ENCODE measurements around the gene OR52J3. TPM values are rescaled to one million over a fixed set of nuclear protein-coding genes. Genes with fewer than 3 reads are reported as not detected.

The OR52J3 gene
- total and polyA plus RNA-seq, 2 of the 8 experiments (the other 6 are each of a cell fraction or from before 2014, with no cell fraction given) = not detected

DNA sequence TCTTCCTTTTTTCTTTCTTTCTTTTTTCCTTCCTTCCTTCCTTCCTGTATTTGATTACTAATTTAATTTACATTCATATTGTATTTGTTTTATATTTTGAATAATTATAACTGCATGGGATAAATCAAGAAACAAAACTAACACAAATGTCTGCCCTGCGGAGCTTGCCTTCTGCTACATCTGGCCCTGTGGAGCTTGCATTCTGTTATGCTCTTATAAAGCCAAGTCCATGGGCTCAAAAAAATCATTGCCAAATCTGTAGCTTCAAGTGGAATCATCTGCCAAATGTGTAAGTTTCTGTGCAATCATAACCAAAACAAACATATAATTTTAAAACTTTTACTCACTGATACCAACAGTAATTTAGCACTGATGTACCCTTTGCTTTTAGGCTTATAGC, 8.0 kb upstream of the OR52J3 start:
- Histone ChIP-seq H4K5ac (ENCODE audit: insufficient read length, low read depth, low read length) (no peak overlapping the region), H3K4me3 (ENCODE audit: extremely low read depth in 1 of 4, insufficient read depth in 2 of 4, low read depth in 3 of 4, low read length in 4 of 4) (no peak overlapping the region), H3K79me1 (ENCODE audit: low read depth, low read length) (no peaks in the 10 kb centered on the region), H2BK120ac (replicated peaks; ENCODE audit: low read depth, low read length) (no peak overlapping the region), H2AFZ (ENCODE audit: low read length) (no peak overlapping the region), H3K79me2 (ENCODE audit: control insufficient read depth in 1 of 2, insufficient read depth in 2 of 2, low read length in 2 of 2) (no peaks in the 10 kb centered on the region), H3K9ac (replicated peaks in 1 of 4; ENCODE audit: extremely low read depth in 1 of 4, low read depth in 3 of 4, low read length in 3 of 4) (no peak overlapping the region), H4K20me1 (replicated peaks in 1 of 2; ENCODE audit: control insufficient read depth in 1 of 2, insufficient read depth in 2 of 2, low read length in 2 of 2) (no peaks in the 10 kb centered on the region), H2AK5ac (ENCODE audit: low read depth, low read length) (no peak overlapping the region), H3K56ac (replicated peaks; ENCODE audit: insufficient read length, low read depth, low read length) (no peak overlapping the region), H2BK15ac (ENCODE audit: low read length) (no peak overlapping the region), H4K91ac (replicated peaks; ENCODE audit: insufficient read length, low read length) (no peak overlapping the region), H2BK20ac (ENCODE audit: low read length) (no peak overlapping the region), H2BK12ac (ENCODE audit: low read depth, low read length) (no peak overlapping the region), H3K36me3 (ENCODE audit: control insufficient read depth in 2 of 4, insufficient read depth in 4 of 4, low read length in 3 of 4) (no peaks in the 10 kb centered on the region), H3K4me2 (ENCODE audit: insufficient read depth in 1 of 2, low read depth in 2 of 2, low read length in 2 of 2) (no peak overlapping the region), H3K4me1 (replicated peaks in 1 of 4; ENCODE audit: control insufficient read depth in 3 of 4, insufficient read depth in 4 of 4, low read length in 3 of 4) (no peaks in the 10 kb centered on the region), H3K23me2 (ENCODE audit: low read depth, low read length) (peaks cover 1% of the 10 kb centered on the region; the same call in 1 of the 2 replicates), H3K18ac (ENCODE audit: extremely low read depth, low read length) (no peak overlapping the region), H3K14ac (ENCODE audit: insufficient read length) (no peak overlapping the region), H3K4ac (replicated peaks; ENCODE audit: insufficient read length, low read depth, low read length) (no peak overlapping the region), H3K9me3 (ENCODE audit: insufficient read depth in 2 of 2, low read depth in 1 of 2, low read length in 1 of 2) (no peaks in the 10 kb centered on the region), H3K23ac (ENCODE audit: insufficient read length) (no peak overlapping the region), H4K8ac (ENCODE audit: extremely low read depth, insufficient read depth, low read length) (no peak overlapping the region), H2BK5ac (ENCODE audit: low read depth, low read length) (no peak overlapping the region), H3K27ac (ENCODE audit: low read depth, low read length) (no peak overlapping the region), H3K27me3 (replicated peaks in 1 of 4; ENCODE audit: control insufficient read depth in 3 of 4, extremely low read depth in 1 of 4, insufficient read depth in 3 of 4, low read length in 3 of 4) (no peaks in the 10 kb centered on the region)
- POLR2A ChIA-PET (ENCODE audit: partially characterized antibody) = no interaction called here
- FAIRE-seq (no peak), DNase-seq (ENCODE audit: low read depth in 1 of 2, low spot score in 2 of 2) (no peak)
- CTCF ChIA-PET (ENCODE audit: partially characterized antibody) = no interaction called here
- WGBS, 2 experiments (ENCODE audit: extremely low coverage in 1 of 2, insufficient coverage in 1 of 2, insufficient read length in 1 of 2, insufficient replicate concordance in 2 of 2, low coverage in 1 of 2, low lambda C conversion rate in 2 of 2, missing lambda C conversion rate in 1 of 2) = 85% methylated on average over 1 of the region's 1 CpG; no CpG with 5 or more reads in 1 of the 2 experiments
- TF ChIP-seq EGR1 (IDR thresholded peaks at IDR 0.05; ENCODE audit: borderline replicate concordance, low read depth, low read length) (no peak), JUN (IDR thresholded peaks at IDR 0.05; ENCODE audit: low read depth, low read length) (no peak)

All from H1 (cell line).